Ramos (cell line): ENCODE results near the gene EBF3.

Experiments
- in situ Hi-C: fragments of 300-500 bp; cut with MboI; formaldehyde crosslinking; loops from one replicate; pipeline ENCODE4 v1.14.3; 2022; ENCODE audit warnings: low sequenced_read_pairs; ENCODE audit not compliant: unreplicated experiment

The EBF3 gene

DNA sequence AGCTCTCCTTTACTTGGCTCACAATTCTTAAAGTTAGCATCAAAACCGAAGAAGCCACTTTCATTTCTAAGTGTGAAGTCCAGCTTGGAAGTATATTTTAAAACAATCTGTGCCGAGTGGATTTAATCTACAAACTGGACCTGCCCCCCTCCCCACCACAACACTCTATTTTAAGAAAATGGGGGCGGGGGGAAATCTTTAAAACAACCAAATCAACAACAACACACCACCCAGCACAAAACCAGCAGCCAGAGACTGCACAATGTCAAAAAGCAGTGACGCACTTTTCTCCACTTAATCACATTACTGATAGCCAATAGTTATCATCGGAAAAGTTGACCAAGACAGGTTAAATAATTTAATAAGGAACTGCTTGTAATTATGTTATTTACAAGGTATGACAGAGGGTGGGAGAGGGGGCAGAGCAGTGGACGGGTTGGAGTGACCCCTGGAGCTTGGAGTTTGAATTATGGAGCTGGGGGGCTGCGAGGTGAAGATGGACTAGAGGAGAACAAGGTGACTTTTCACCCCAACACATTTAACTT lies 2.8 kb downstream of the EBF3 start:
- in situ Hi-C loops = no loop called here

DNA sequence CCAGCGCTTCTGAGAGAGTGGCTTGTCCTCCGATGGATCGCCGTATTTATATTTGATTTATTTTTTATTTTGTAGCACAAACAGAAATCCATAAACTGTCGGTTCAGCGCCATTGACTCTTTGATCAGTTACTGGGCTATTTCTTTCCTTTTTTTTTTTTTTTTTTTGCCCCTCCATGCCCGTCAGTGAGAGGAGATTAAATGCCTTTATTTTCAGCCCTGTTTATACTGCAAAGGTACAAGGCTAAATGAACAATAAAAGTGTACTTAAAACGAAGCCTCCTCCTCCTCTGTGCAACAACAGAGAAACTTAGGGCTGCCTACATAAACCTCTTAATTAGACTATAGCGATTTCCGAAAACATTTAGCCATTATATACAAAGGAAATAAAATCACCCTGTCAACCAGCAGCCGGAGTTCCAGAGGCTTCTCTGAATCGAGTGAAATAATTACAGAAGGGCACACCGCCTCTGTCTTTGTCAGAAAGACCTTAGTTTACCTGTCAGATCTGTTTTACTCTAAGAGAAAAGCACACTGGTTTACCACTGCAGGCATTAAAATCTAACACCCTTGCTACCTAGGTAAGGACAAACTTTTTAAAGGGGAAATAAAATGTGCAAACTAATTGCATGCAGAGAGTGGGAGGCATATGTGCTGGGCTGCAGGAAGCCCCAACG lies 3.5 kb downstream of the EBF3 start:
- in situ Hi-C loops = no loop called here

DNA sequence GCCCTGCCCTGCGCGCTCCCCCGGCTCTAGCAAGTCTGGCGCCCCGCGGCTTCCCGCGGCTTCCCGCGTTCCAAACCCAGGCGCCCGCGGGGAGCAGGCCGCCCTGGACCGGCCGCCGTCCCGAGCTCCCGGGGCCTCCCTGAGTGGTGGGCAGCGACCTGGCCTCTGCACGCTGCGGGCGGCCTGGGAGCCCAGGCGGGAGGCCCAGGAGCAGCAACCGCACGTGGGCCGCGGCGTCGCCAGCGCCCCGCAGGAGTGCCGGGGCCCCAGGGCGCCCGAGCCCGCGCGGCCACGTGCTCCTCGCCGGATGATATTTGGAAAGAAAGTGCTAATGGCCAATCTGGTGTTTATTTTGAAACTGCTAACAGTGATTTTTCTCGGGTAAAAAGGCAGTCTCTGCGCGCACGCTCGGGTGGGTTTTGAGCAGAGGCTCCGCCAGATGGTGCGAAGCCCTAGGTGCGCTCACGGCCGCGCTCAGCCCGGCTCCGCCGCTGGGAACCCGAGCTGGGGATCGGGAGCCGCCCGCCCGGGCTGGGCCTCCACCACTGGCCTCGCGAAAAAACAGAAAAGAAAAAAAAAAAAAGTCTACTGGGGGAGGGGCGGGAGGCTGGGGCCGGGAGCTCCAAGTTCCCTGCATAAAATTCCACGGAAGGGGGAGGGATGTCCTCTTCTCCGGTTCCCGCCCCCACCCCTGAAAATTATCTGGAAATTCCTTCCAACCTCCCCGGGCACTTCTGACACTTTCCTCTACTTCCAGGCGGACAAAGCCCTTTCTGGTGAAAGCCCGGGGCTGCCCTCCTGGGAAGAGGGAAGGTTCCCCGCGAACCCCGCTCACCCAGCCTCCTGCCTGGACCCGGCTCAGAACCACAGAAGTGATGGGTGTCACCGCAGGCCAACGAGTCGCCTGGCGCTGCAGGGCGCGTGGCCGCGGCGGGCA lies 4.3 kb downstream of the EBF3 start:
- in situ Hi-C loops = no loop called here

DNA sequence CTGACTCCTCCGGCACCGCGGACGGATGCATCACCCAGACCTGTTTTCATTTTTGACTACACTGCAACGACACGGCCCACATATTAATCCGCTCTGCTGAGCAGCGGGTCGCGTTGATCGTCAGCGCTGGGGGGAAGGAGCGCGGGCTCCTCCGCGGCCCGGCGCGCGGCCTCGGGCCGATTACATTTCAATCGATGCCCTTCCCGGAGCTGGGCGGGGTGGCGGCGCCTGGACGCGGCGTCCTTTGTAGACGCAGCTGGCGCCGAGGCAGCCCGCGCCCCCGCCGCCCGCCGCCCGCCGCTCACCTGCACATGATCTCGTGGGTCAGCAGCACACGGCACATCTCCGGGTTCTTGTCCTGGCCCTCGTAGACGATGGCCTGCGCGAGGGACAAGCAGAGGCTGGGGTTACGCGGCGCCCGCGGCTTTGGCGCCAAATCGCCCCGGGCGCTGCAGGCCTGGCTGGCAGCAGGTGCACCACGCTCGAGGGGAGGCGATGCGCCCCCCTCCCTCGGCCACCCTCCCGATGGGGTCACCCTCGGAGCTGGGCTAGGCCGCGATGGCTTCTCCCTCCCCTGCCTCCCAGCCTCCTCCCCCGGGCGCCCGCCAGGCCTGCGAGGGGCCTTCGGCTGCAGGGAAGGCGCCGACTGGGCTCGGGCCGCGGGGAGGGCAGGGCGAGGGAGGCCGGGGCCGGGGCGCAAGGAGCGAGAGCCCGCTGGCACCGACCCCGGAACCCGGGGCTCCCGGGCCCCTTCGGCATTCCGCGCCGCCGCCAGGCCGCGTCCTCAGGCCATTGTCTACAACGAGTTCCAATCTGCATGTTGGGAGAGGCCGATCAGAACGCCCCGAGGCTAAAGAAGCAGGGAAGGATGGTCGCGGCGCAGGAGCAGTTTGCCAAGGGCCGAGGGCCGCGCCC lies 5.2 kb downstream of the EBF3 start:
- in situ Hi-C loops = no loop called here

DNA sequence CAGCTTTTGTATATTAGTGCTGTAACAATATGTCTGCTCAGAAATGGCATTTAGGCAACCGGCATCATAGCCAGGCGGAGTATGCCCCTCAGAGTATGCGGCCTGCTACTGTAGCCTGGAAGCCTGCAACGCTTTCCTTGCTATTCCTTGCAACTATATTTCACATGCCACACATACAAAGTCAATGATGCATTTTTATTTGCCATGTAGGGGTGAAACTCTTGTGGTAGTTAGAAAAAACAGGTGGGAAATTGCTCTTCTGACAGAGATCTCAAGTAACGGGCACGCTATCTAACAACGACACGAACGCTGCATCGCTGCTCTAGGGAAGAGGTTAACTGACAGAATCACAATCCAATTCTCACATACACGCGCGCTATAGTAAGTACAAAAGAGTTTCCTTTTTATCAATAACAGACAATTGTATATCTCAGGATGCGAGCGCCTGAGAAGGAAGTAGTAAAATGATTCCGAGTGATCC lies 5.9 kb downstream of the EBF3 start:
- in situ Hi-C loops = no loop called here

DNA sequence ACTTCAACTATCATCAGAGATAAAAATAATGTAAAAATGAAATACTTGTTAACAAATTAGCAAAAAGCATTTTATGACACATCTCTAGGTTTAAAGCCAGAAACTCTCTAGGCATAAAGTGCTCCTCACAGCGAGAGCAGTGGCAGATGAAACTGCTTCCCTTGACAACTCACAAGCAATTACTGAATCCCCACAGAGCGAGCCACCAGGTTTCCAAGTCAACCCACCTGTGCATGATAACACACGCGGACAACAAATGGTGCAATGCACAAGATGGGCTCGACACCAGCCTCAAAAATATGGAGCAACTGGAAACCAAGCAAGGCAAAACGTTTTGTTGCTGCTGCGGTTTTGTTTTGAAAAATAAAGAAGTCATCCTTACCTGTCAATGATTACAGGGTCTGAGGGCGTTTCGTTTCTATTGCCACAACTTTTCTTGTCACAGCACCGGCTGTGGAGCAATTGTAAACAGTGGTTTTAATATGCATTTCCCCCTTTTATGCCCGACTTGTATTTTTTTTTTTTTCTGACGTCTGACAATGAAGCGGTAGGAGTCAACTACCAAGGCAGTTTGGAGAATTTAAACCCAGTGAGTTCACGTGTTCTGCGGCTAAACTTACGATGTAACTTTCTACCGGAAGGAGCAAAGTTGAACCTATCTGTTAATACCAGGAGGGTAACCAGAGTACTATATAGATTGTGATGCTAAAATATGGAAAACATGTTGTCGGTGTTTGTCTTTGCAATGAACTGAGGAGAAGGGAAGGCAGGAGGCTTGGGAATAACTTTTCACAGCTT lies 7.0 kb downstream of the EBF3 start:
- in situ Hi-C loops = no loop called here

DNA sequence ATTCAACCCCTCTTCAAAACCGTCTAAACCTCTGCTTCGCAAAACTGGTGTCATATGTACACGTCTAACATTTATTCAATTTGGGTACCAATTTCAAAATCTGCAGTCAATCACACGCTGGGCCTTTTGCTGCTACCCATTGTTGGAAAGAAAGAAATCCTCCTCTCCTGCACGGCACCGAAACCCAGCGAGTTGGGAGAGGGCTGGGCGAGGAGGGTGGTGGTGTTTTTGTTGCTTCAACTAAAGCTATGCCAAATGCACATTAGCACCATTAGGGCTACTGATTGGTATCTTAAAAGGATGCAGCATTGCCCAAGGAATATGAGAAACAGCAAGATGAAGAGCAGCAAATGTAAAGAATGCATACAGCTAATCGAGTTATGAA lies 7.8 kb downstream of the EBF3 start:
- in situ Hi-C loops = no loop called here

DNA sequence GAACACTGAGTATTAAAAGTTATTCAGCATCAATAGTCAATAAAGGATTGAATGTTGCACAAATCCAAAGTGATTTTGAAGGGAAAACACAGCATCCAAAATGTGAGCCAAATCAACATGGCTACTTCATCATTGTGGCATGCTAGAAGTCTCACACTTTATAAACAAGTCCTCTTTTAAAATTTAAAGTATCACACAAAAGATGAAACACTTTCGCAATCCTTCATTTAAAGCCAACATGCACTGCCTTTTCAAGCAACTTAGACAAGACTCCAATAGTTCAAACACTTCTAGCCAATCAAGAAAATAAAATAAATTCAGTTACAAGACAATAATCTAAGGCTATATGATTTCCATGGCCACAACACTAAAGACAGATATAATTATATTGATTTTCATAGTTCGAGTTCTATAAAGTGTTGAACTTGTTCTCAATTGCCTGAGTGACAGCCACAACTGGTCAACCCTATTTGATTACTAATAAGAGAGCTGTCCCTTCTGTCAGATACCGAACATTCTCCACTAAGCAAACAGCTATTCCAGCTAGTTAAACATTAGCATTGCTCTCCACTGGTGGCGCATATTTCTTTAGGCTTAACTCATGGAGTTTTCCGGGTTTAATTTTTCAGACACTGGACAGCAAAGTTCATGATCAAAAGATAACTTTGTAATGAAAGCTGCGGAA lies 8.3 kb downstream of the EBF3 start:
- in situ Hi-C loops = no loop called here

DNA sequence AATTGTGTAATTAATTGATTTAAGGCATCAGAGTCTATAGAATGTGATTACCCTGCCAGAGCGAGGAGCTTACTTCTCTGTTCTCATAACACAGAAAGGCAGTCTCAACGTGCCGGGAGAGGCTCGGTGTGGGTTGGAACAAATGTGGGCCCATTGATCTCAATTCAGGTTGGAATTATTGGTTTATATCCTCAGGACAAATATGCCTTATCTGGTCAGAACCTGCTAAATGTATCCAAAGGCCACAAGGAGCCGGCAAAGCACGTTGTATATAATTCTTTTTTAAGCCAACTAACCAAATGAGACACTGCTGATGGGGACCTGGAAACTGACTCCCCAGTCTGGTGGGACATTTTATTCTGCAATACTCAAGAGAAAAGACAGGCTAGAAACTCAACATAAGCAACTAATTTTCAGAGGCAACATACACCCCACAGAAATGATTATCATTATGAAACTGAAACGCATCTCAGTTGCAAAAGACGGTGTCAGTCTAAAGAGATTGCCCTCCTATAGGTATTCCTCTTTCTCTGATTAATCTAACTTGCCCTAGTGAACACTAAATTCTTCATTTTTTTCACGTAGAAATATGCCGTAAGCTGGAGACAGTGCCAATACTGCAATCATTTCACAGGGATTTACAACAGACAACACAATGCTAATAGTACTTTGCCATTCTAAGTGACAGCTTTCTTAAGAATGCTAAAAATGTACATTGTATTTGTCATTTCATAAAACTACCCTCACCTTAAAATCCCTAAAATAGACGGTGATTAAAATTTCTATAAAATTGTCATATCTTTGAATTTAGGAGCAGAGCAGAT lies 9.4 kb downstream of the EBF3 start:
- in situ Hi-C loops = no loop called here

DNA sequence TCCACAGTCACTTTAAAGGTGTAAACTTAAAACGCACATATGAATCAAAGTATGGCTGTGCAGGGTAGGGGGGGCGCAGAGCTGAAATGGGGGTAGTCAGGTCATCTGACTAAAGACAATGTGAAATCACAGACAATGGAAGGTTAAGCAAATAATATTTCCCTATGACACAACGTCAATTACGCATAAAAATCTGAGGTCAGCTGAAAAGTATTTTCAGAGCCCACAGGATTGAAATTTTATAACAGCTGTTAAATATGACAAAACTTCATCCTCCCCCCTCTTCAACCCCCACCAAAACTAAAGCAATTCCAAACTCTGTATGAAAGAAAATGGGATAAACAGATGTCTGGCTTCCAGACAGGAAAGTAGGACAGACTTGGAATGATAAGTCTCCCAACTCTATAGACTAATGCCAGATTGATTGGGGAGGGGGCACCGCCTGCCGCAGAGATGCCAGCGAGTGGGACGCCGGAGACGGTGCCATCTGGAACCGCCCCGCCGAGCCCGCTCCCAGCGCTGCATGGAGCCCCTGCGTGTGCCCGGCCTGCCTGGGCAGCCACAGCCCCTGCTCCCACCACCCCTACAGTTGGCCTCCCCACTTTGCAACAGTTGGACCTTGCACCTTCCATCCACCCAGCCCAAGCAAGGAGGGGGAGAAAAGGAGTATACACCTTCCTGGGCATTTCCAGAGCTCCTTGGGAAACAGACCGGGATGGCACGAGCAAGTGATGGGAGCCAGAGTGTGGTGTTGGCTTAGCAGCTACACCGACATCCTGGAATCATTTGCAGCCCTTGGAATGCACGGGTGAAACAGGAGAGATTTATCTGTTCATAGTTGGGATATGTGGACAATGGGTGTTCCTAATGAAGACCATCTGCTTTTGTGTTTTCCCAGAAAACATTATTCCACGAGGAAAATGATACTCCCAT lies 10.7 kb downstream of the EBF3 start:
- in situ Hi-C loops = no loop called here

DNA sequence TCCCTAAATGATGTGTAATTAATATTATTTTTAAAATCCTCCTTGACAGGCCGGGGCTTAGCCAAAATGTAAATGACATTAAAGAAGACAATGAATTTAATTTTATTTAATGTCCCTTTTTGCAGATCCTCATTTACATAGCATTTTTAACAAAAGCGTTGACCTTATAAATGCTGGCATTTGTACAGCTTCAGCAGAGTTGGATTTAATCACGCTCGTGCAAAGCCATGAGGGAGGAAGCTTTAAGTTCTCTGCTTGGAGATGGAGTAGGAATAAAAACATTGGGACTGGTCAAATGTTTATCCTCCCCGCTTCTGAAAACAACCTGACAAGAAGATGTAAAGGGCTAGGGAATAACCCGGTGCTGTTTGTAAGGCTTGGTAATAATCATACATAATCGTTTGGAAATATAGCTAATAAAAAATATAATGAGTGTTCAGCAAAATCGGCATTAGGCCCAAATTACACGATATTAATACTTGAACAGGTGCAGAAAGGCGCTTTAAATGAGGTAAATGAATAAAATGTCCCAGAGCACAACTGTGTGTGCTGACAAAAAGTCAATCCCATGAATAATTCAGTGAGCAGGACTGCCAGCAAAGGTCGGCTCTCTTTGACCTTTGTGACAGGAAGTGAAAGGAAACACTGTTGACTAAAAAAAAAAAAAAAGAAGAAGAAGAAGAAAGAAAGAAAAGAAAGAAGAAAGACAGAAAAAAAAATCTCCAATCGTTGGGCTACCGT lies 11.5 kb downstream of the EBF3 start:
- in situ Hi-C loops = no loop called here

DNA sequence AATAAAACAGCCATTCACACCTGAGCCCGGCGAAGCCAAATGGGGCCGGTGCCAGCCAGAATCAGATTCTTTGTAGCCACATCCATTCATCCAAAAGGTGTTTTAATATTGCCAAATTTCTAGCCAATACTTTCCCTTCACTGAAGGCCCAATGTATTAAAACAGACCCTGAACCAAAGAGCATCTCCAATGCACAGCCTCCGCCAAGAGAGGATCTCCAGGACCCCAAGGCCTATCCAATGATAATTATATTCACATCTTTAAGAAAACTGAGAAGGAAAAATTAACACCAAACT lies 12.2 kb downstream of the EBF3 start:
- in situ Hi-C loops = no loop called here

DNA sequence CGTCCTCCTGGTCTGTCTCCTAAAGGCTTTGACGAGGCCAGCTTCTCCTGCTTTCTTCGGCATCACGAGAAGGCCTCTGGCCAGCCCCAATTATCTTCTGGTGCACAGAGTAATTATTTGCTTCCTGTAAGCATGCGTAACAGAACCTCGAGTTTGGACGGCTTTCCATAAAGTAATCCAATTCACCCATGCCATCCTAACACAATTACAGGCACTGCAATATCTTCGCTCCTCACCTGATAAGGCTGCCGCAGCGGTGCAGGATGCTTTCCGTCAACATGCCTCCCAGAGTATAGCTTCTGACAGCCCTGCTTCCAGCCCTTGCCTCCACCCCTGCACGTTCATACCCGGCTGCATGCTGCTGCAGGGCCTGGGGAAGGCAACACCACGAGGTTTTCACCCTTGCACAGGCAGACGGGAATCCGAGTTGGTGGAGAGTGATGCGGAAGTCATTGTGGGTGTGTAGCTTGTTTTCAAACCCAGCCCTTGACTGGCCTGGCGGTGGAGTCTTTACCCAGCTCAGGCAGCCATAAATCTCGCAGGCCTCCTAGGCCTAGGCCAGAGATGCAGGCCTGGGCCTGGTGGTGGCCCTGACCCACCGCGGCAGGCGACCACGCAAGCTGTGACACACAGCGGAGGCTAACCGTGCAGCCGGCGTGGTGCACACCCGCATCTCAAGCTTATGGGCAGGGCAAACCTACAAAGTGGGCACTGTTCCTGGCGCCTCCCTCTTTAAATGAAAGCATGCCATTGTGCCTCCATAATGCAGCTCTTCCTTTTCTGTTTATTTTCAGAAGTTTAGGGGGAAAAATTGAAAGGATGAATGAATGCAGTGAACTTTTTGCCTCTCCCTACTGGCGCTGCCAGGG lies 12.7 kb downstream of the EBF3 start:
- in situ Hi-C loops = no loop called here

DNA sequence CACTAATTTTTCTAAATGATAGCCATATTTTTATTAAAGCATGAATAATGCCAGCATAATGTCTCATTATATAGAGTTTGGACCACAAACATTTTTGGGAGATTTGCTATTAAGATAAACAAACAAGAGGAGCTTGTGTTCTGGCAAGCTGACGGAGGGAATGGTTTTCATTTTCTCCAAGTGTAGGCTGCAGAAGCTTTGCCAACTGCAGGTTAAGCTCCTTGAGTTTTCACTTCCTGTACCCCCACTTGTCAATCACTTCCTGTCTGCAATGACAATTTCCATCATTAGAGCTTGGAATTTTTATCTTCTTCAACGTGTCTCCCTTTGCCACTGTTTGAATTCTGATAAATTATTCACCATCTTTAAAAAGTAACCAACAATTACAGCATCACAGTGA lies 13.4 kb downstream of the EBF3 start:
- in situ Hi-C loops = no loop called here

DNA sequence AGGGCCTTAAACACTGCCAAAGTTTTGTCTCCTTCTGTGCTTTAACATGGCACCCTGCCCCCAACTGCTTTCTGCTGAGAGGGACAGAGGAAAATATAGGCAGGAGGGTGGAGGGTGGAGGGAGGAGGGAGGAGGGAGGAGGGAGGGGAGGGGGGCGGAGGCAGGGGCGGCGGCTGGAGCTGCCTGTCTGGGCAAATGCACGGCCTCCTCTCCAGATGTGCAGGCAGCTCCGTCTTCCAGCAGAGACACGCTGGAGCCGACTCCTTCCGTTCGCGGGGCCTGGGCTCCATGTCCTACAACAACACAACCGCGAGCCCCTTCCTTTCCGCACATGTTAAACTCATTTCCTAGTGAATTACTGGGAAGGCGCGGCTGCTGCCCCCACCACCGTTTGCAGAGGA lies 14.2 kb downstream of the EBF3 start:
- in situ Hi-C loops = no loop called here

DNA sequence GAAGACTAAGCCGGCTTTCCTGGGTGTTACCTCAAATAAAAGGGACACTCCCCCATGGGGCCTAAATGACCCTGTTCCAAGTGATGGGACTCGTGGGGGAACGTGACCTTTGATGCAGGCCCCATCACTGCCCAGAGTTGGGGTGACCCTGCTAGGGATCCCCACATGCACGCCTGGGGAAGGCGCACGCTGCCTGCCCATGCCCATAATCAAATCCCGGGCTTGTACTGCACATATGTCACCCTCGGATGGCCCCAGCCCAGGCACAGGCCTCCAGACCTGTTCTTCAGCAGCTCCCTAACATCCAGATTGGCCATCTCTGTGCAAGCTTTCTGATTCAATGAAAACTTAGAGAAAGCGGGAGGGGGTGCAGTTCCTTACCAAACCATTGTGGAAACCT lies 14.7 kb downstream of the EBF3 start:
- in situ Hi-C loops = no loop called here
